Fibroblast of lung (primary cell): ENCODE measurements around the gene GRHL3.

ENCODE experiments used
- CTCF ChIP-seq, 2 donors: IDR thresholded peaks in 1 of 2; conservative IDR thresholded peaks in 1 of 2; 1 replicate in 1 of 2; 2 replicates in 1 of 2; pipeline ENCODE4 v1.5.1; 2011 to 2012; ENCODE audit warnings: low read length in 2 of 2, control low read depth in 1 of 2, inconsistent platforms in 1 of 2, low read depth in 1 of 2, mild to moderate bottlenecking in 1 of 2
- EZH2 ChIP-seq: IDR thresholded peaks from 2 replicates; pipeline ENCODE4 v1.5.1; 2012; ENCODE audit warnings: low read length, control low read depth, mild to moderate bottlenecking; ENCODE audit errors: missing control alignments

- TF ChIP-seq CTCF (conservative IDR thresholded peaks at IDR 0.05 in 1 of 2, IDR thresholded peaks at IDR 0.05 in 1 of 2; ENCODE audit: low read depth in 1 of 2, low read length in 2 of 2) (no peak), EZH2 (no peak)
Observed at GRCh38 chr1:24362982-24363614, 43.9 kb downstream of the GRHL3 start.
